ENCODE data around the gene ESYT2.

GRCh38 chr7:158861936-158862704 lies 32.8 kb upstream of the ESYT2 start:
- TF ChIP-seq ZNF416 (tag by site-specific recombination; IDR thresholded peaks at IDR 0.05), result no peak
- no peak for TF ChIP-seq ZNF24 (tag by site-specific recombination; IDR thresholded peaks at IDR 0.05)
- TF ChIP-seq, protein P1, sequence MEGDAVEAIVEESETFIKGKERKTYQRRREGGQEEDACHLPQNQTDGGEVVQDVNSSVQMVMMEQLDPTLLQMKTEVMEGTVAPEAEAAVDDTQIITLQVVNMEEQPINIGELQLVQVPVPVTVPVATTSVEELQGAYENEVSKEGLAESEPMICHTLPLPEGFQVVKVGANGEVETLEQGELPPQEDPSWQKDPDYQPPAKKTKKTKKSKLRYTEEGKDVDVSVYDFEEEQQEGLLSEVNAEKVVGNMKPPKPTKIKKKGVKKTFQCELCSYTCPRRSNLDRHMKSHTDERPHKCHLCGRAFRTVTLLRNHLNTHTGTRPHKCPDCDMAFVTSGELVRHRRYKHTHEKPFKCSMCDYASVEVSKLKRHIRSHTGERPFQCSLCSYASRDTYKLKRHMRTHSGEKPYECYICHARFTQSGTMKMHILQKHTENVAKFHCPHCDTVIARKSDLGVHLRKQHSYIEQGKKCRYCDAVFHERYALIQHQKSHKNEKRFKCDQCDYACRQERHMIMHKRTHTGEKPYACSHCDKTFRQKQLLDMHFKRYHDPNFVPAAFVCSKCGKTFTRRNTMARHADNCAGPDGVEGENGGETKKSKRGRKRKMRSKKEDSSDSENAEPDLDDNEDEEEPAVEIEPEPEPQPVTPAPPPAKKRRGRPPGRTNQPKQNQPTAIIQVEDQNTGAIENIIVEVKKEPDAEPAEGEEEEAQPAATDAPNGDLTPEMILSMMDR (tag by site-specific recombination; IDR thresholded peaks at IDR 0.05), result no peak
- TF ChIP-seq ZNF174 (tag by site-specific recombination; IDR thresholded peaks at IDR 0.05), result no peak
- TF ChIP-seq ZNF302 (tag by site-specific recombination; IDR thresholded peaks at IDR 0.05; ENCODE audit: low read depth), result no peak
- no peak for TF ChIP-seq ZNF341 (tag by site-specific recombination; IDR thresholded peaks at IDR 0.05; ENCODE audit: low read depth)
- TF ChIP-seq ZFP69B (tag by site-specific recombination; IDR thresholded peaks at IDR 0.05), result no peak
- no peak for TF ChIP-seq PATZ1 (tag by site-specific recombination; IDR thresholded peaks at IDR 0.05)
- TF ChIP-seq TCF7L2 (IDR thresholded peaks at IDR 0.05; ENCODE audit: borderline replicate concordance, low read depth, low read length), result no peak
- no peak for TF ChIP-seq YY1 (tag by site-specific recombination; IDR thresholded peaks at IDR 0.05)
- TF ChIP-seq REPIN1 (tag by site-specific recombination; IDR thresholded peaks at IDR 0.05; ENCODE audit: low read depth), result no peak
- no peak for TF ChIP-seq SP2 (tag by site-specific recombination; IDR thresholded peaks at IDR 0.05)
- no peak for TF ChIP-seq ZNF23 (tag by site-specific recombination; IDR thresholded peaks at IDR 0.05; ENCODE audit: borderline replicate concordance)
- TF ChIP-seq HOXA7 (CRISPR knock-in tag; IDR thresholded peaks at IDR 0.05; ENCODE audit: borderline replicate concordance), result no peak
